ENCODE measurements around the gene PTPRG.

GRCh38 chr3:62261121-62261520 is 699.8 kb downstream of the PTPRG start:
- TF ChIP-seq, protein P1, sequence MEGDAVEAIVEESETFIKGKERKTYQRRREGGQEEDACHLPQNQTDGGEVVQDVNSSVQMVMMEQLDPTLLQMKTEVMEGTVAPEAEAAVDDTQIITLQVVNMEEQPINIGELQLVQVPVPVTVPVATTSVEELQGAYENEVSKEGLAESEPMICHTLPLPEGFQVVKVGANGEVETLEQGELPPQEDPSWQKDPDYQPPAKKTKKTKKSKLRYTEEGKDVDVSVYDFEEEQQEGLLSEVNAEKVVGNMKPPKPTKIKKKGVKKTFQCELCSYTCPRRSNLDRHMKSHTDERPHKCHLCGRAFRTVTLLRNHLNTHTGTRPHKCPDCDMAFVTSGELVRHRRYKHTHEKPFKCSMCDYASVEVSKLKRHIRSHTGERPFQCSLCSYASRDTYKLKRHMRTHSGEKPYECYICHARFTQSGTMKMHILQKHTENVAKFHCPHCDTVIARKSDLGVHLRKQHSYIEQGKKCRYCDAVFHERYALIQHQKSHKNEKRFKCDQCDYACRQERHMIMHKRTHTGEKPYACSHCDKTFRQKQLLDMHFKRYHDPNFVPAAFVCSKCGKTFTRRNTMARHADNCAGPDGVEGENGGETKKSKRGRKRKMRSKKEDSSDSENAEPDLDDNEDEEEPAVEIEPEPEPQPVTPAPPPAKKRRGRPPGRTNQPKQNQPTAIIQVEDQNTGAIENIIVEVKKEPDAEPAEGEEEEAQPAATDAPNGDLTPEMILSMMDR (IDR thresholded peaks at IDR 0.05; ENCODE audit: insufficient read depth, low read depth, low read length) = no peak
- no peak for TF ChIP-seq EZH2 (IDR thresholded peaks at IDR 0.05; ENCODE audit: insufficient read depth, low read length)
